Measurements from ENCODE around the gene KCNH8. TPM values are rescaled to one million over a fixed set of nuclear protein-coding genes. Genes with fewer than 3 reads are reported as not detected.
"Not testable (repeated sequence)": the region's sequence is repeated elsewhere in the genome, so short reads cannot be mapped to it uniquely, and the experiment has no call there.

The KCNH8 gene
- total RNA-seq = 1 to 10 TPM in 1 of 2 donors, under 1 TPM in 1; 0.46 to 3.4 TPM

DNA sequence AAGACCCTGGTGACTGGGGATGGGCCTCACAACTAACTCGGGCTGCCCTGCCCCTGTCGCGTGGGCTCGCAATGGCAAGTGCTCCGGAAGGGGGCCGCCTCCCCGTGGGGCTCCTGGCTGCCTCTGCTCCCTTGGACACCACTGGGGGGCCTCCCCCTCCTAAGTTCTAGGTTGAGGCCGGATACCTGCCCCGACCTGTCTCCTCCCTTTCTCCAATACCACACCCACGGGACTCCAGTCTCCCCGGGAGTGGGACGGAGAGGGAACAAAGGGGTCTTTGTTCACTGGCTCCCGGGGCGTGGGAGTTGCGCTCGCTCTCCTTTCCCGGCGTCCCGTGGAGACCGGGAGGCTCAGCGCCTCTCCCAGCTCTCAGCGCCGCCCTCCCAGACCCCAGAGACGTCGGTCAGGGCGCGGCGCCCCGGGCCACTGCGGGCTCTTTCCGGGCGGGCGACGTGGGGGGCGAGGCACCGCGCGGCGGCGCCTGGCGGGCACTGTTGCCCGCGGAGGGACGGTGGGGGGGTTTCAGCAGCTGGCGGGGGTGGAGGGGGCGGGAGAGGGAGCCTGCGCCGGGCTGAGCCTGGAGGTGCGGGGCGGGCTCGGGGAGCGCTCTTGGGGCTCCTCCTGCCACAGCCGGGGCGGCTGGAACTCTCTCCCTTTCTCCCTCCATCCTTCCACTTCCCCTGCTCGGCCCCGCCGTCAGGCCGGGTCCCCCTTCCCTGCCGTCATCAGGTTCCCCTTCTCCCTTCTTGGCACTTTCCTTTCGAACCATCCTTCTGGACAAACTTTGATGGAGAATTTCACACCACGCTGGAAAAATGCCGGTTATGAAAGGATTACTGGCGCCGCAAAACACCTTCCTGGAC lies at the start of gene KCNH8:
TSS of gene KCNH8 (plus strand) at position 606 of the 863 bp plus-strand sequence. CDS start at position 816, 210 bp downstream.
- Histone ChIP-seq H3K4me3 (peak within 1 kb of the TSS; percentile 50 to 56), H3K27ac (peak within 1 kb of the TSS; percentile 76 to 81), H3K36me3 (no peaks in the 10 kb centered on the region), H3K9me3 (no peaks in the 10 kb centered on the region), H3K4me1 (replicated peaks) (no peaks in the 10 kb centered on the region), H3K27me3 (replicated peaks; ENCODE audit: insufficient read depth) (no peaks in the 10 kb centered on the region)
- TF ChIP-seq, protein P1, sequence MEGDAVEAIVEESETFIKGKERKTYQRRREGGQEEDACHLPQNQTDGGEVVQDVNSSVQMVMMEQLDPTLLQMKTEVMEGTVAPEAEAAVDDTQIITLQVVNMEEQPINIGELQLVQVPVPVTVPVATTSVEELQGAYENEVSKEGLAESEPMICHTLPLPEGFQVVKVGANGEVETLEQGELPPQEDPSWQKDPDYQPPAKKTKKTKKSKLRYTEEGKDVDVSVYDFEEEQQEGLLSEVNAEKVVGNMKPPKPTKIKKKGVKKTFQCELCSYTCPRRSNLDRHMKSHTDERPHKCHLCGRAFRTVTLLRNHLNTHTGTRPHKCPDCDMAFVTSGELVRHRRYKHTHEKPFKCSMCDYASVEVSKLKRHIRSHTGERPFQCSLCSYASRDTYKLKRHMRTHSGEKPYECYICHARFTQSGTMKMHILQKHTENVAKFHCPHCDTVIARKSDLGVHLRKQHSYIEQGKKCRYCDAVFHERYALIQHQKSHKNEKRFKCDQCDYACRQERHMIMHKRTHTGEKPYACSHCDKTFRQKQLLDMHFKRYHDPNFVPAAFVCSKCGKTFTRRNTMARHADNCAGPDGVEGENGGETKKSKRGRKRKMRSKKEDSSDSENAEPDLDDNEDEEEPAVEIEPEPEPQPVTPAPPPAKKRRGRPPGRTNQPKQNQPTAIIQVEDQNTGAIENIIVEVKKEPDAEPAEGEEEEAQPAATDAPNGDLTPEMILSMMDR (IDR thresholded peaks at IDR 0.05) = no peak
- TF ChIP-seq POLR2A (IDR thresholded peaks at IDR 0.05) = no peak
- no peak for TF ChIP-seq POLR2AphosphoS5 (IDR thresholded peaks at IDR 0.05)
- WGBS = 1% methylated on average over 32 of the region's 64 CpGs
- intact Hi-C loops (cut with DNase I) = no loop called here
- peak; percentile 41 for DNase-seq (ENCODE audit: low spot score)

DNA sequence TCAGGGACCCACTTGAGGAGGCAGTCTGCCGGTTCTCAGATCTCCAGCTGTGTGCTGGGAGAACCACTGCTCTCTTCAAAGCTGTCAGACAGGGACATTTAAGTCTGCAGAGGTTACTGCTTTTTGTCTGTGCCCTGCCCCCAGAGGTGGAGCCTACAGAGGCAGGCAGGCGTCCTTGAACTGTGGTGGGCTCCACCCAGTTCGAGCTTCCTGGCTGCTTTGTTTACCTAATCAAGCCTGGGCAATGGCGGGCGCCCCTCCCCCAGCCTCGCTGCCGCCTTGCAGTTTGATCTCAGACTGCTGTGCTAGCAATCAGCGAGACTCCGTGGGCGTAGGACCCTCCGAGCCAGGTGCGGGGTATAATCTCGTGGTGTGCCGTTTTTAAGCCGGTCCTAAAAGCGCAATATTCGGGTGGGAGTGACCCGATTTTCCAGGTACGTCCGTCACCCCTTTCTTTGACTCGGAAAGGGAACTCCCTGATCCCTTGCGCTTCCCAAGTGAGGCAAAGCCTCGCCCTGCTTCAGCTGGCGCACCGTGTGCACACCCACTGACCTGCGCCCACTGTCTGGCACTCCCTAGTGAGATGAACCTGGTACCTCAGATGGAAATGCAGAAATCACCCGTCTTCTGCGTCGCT lies 45.5 kb upstream of the KCNH8 start:
- peak overlapping the region; percentile 10 to 17 for H3K4me3 ChIP-seq
- H3K9me3 ChIP-seq; intact Hi-C loops (cut with DNase I); H3K36me3 ChIP-seq; H3K27me3 ChIP-seq (replicated peaks; ENCODE audit: insufficient read depth); H3K4me1 ChIP-seq (replicated peaks); DNase-seq (ENCODE audit: low spot score); H3K27ac ChIP-seq: not testable (repeated sequence)
- 28% methylated on average over 28 of the region's 29 CpGs for WGBS

DNA sequence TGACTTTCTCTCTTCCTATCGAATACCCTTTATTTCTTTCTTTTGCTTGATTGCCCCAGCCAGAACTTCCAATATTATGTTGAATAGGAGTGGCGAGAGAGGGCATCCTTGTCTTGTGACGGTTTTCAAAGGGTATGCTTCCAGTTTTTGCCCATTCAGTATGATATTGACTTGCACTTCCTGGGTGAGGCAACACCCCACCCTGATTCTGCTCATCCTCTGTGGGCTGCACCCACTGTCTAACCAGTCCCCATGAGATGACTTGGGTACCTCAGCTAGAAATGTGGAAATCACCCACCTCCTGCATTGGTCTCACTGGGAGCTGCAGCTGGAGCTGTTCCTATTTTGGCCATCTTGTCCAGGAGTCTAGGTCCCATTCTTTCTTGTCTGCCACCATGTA lies 44.8 kb upstream of the KCNH8 start:
- 86% methylated on average over 3 of the region's 3 CpGs for WGBS
- H3K9me3 ChIP-seq = no peaks in the 10 kb centered on the region
- H3K4me3 ChIP-seq = no peak overlapping the region
- H3K4me1 ChIP-seq (replicated peaks) = no peaks in the 10 kb centered on the region
- DNase-seq (ENCODE audit: low spot score) = no peak
- H3K36me3 ChIP-seq = no peaks in the 10 kb centered on the region
- intact Hi-C loops (cut with DNase I) = no loop called here
- H3K27ac ChIP-seq = no peak overlapping the region
- H3K27me3 ChIP-seq (replicated peaks; ENCODE audit: insufficient read depth) = no peaks in the 10 kb centered on the region
- TF ChIP-seq POLR2AphosphoS5 (IDR thresholded peaks at IDR 0.05) (no peak), POLR2A (IDR thresholded peaks at IDR 0.05) (no peak)
- TF ChIP-seq, protein P1 (IDR thresholded peaks at IDR 0.05) = no peak

DNA sequence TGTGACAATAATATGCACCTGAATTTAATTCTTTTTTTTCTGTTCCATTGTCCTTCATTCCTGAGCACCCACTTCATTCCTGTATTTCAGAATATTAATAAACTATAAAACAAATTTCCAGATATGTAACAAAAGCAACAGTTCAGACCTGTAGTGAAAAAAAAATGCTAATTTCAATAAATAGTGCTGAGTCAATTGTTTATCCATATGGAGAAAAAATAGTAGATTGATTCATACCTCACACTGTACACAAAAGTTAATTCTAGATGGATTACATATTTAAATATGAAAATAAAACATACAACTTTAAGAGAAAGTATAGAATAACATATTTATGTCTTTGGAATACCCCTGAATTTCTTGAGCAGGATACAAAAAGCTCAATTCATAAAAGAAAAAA lies 43.9 kb upstream of the KCNH8 start:
- H3K27me3 ChIP-seq (replicated peaks; ENCODE audit: insufficient read depth) = no peaks in the 10 kb centered on the region
- no peak overlapping the region for H3K27ac ChIP-seq
- DNase-seq (ENCODE audit: low spot score) = no peak
- TF ChIP-seq, protein P1 (IDR thresholded peaks at IDR 0.05) = no peak
- no peak for TF ChIP-seq POLR2AphosphoS5 (IDR thresholded peaks at IDR 0.05)
- TF ChIP-seq POLR2A (IDR thresholded peaks at IDR 0.05) = no peak
- no peaks in the 10 kb centered on the region for H3K4me1 ChIP-seq (replicated peaks)
- intact Hi-C loops (cut with DNase I) = no loop called here
- no peaks in the 10 kb centered on the region for H3K9me3 ChIP-seq
- no peak overlapping the region for H3K4me3 ChIP-seq
- no peaks in the 10 kb centered on the region for H3K36me3 ChIP-seq

DNA sequence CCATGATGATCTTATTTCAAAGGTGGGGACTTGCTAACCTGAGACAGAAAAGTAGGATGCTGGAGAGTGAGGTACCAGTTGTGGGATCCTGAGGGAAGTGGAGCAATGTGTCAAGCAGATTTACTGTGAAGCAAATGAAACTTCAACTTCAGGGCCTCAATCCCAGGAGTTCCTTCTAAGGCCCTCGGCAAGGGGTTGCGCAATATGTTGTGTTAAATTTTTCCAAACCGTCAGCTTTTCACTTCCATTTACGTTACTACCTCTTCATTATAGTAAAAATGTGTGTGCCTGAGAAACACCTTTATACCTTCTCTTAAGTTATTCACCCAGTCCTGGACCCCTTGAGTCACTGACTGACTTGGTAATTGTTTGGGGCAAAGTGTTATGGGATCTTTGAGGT lies 42.5 kb upstream of the KCNH8 start:
- no peak for DNase-seq (ENCODE audit: low spot score)
- Histone ChIP-seq H3K36me3 (no peaks in the 10 kb centered on the region), H3K4me1 (replicated peaks) (no peaks in the 10 kb centered on the region), H3K27me3 (replicated peaks; ENCODE audit: insufficient read depth) (no peaks in the 10 kb centered on the region), H3K4me3 (no peak overlapping the region), H3K9me3 (no peaks in the 10 kb centered on the region), H3K27ac (no peak overlapping the region)
- no peak for TF ChIP-seq POLR2A (IDR thresholded peaks at IDR 0.05)
- TF ChIP-seq POLR2AphosphoS5 (IDR thresholded peaks at IDR 0.05) = no peak
- TF ChIP-seq, protein P1 (IDR thresholded peaks at IDR 0.05) = no peak
- 78% methylated on average over 4 of the region's 4 CpGs for WGBS
- intact Hi-C loops (cut with DNase I) = no loop called here

All from prostate gland (tissue), 2 donors.